Activated B cell treated with CpG ODN at 0.5 μM for 24 hours (primary cell): Measurements from ENCODE around the gene LCN2. TPM values are rescaled to one million over a fixed set of nuclear protein-coding genes. Genes with fewer than 3 reads are reported as not detected.

ENCODE experiments used
- ATAC-seq: fragments of 200-7000 bp; cut with Tn5 transposase; one replicate; pipeline ENCODE4 v1.10.0; 2021; ENCODE audit warnings: low read depth, mild to moderate bottlenecking, moderate library complexity
- CTCF ChIA-PET: fragments of 350-600 bp; sonication (Branson Sonifier 250); formaldehyde crosslinking; loops from one replicate; lab custom pipeline; 2021; ENCODE audit warnings: antibody characterized with exemption; lab: Charles Lee
- POLR2A ChIA-PET: fragments of 350-600 bp; sonication (Branson Sonifier 250); formaldehyde crosslinking; loops from one replicate; lab custom pipeline; 2021; ENCODE audit warnings: antibody characterized with exemption; lab: Charles Lee
- DNase-seq: peaks from one replicate; pipeline ENCODE4 v3.0.0; 2022
- H3K27ac Mint-ChIP-seq: one replicate; pipeline ENCODE4 v1.8.0; 2020; ENCODE audit warnings: mixed read lengths
- H3K27me3 Mint-ChIP-seq: one replicate; pipeline ENCODE4 v1.8.0; 2021; ENCODE audit warnings: mixed read lengths
- H3K36me3 Mint-ChIP-seq: one replicate; pipeline ENCODE4 v1.8.0; 2021; ENCODE audit warnings: low read depth, mixed read lengths
- H3K4me1 Mint-ChIP-seq: one replicate; pipeline ENCODE4 v1.8.0; 2021; ENCODE audit warnings: mixed read lengths
- H3K4me3 Mint-ChIP-seq: one replicate; pipeline ENCODE4 v1.8.0; 2020; ENCODE audit warnings: mild to moderate bottlenecking, mixed read lengths
- H3K9me3 Mint-ChIP-seq: one replicate; pipeline ENCODE4 v1.8.0; 2020; ENCODE audit warnings: mixed read lengths
- intact Hi-C: fragments of 100-400 bp; cut with micrococcal nuclease; formaldehyde crosslinking; loops from one replicate; pipeline ENCODE4 v1.15.1; 2024
- total RNA-seq: library from RNA; stranded (reverse); gene quantifications from 2 replicates; pipeline ENCODE4 v1.2.3, GENCODE V29; 2022
- TF ChIP-seq, protein P1 (sequence below): fragments of 200-600 bp; IDR thresholded peaks from one replicate; pipeline ENCODE4 v1.8.0; 2022; ENCODE audit warnings: antibody characterized with exemption, mild to moderate bottlenecking

The LCN2 gene
- total RNA-seq, 1 donor from 2014 or later: not detected

DNA sequence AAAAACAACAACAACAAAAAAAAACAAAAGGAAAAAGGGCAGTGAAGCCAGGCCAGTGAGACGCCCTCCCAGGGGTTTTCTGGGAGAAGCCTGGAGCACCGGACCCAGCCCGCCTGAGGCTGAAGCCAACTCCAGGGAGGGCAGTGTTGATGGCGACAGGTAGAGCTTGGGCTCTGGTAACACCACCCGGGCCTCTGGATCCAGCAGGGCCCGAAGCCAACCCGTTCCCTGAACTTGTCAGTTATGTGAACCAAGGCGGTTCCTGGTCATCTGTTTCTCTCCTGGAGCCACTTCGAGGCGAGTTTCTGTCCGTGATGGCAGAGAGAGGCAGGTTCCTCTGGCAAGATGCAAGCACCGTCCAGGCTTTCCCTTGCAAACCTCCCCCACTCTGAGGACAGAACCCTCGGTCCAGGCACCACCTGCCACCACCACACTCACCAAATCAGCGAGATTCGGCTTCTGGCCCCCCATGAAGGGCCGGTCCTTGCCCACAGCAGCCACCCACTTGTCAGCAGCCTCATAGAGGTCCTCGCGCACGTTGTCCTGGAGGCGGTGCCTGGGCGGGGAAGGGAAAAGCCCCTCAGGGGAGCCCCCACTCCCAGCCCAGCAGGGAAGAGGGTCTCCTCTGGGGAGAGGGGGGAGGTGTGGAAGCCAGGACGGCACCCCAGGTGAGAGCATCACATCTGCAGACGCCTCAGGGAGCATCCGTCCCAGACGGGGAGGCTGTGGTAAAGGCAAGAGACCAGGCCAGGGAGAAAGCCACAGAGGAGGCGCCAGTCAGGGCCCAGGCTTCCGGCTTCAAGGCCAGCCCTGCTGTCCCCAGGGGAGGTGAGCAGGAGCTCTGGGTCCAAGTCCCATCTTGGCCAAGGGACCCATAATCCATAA, 27.1 kb upstream of the LCN2 start:
- H3K27ac Mint-ChIP-seq: no peak overlapping the region
- intact Hi-C loops: loop anchor here (10.0 kb wide), 1 partner anchor 897 kb away; no protein-coding TSS in a partner anchor

GRCh38 chr9:128122809-128123175, 26.5 kb upstream of the LCN2 start:
- Mint-ChIP-seq H3K9me3 (no peaks in the 10 kb centered on the region), H3K4me1 (peaks cover 25% of the 10 kb centered on the region), H3K27me3 (no peaks in the 10 kb centered on the region), H3K4me3 (no peak overlapping the region), H3K36me3 (peaks cover 42% of the 10 kb centered on the region), H3K27ac (no peak overlapping the region)
- no peak for DNase-seq
- intact Hi-C loops: loop anchor here (10.0 kb wide), 1 partner anchor 898 kb away; no protein-coding TSS in a partner anchor
- TF ChIP-seq, protein P1, sequence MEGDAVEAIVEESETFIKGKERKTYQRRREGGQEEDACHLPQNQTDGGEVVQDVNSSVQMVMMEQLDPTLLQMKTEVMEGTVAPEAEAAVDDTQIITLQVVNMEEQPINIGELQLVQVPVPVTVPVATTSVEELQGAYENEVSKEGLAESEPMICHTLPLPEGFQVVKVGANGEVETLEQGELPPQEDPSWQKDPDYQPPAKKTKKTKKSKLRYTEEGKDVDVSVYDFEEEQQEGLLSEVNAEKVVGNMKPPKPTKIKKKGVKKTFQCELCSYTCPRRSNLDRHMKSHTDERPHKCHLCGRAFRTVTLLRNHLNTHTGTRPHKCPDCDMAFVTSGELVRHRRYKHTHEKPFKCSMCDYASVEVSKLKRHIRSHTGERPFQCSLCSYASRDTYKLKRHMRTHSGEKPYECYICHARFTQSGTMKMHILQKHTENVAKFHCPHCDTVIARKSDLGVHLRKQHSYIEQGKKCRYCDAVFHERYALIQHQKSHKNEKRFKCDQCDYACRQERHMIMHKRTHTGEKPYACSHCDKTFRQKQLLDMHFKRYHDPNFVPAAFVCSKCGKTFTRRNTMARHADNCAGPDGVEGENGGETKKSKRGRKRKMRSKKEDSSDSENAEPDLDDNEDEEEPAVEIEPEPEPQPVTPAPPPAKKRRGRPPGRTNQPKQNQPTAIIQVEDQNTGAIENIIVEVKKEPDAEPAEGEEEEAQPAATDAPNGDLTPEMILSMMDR: no peak
- ChIA-PET CTCF (no interaction called here), POLR2A (no interaction called here)
- ATAC-seq: no peak

More for the DNA sequence above, 27.1 kb upstream of the LCN2 start:
- Mint-ChIP-seq H3K27me3 (no peaks in the 10 kb centered on the region), H3K4me1 (peaks cover 31% of the 10 kb centered on the region), H3K9me3 (no peaks in the 10 kb centered on the region), H3K36me3 (peaks cover 42% of the 10 kb centered on the region), H3K4me3 (no peak overlapping the region)
- no peak for ATAC-seq
- TF ChIP-seq, protein P1: no peak
- DNase-seq: no peak
- ChIA-PET POLR2A (no interaction called here), CTCF (no interaction called here)

DNA sequence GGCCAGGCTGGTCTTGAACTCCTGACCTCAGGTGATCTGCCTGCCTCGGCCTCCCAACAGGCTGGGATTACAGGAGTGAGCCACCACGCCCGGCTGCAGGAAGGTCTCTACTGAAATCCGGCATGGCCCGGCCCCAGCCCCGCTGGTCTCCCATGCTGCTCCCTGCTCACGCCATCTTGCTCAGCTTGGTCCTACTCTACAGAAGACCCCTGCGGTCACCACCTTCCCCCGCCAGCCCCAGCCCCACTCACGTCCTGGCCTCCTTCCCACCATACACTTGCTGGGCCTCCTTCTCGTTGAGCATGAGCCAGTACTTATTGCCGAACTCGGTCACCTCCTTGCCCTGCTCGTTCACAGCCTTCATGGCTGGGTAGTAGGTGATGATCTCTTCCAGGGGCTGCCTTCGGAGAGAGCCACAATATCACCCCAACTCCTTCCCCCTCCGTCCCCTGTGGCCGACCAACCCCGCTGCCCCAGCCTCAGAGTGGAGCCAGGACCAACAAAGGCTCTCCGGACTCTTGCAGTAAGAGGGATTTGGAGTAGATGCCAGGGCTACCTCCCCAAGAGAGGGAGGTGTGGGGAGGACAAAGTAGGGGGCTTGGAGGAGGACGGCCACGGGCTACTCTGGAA, 25.7 kb upstream of the LCN2 start:
- Mint-ChIP-seq H3K4me1 (peaks cover 22% of the 10 kb centered on the region), H3K36me3 (peaks cover 48% of the 10 kb centered on the region), H3K4me3 (no peak overlapping the region), H3K27me3 (no peaks in the 10 kb centered on the region), H3K9me3 (no peaks in the 10 kb centered on the region), H3K27ac (no peak overlapping the region)
- ChIA-PET POLR2A (no interaction called here), CTCF (no interaction called here)
- ATAC-seq (no peak), DNase-seq (no peak)
- TF ChIP-seq, protein P1: no peak
- intact Hi-C loops: loop anchor here (10.0 kb wide), 1 partner anchor 899 kb away; no protein-coding TSS in a partner anchor

DNA sequence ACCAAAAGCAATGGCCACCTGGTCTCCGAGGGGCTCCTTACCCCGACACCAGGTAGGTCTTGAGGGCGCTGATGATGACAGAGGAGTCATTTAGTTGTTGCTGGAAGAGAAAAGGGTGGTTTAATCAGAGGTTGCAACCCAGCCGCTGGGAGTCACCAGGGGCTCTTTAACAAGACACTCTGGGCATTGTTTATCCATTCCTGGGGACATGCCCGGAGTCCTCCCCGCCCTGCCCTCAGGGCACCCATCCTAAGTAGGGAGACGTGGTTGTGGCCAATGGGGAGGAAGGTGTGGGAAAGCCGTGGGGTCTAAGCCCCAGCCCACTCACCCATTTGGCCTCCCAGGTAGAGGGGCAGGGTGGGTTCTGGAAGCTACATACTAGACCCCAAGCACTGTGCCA, 24.8 kb upstream of the LCN2 start:
- H3K27me3 Mint-ChIP-seq: no peaks in the 10 kb centered on the region
- CTCF ChIA-PET: interaction anchor here (0.7 kb wide), 1 partner anchor 181 kb away, joined by 3 read pairs; no protein-coding TSS in a partner anchor
- no peaks in the 10 kb centered on the region for H3K9me3 Mint-ChIP-seq
- DNase-seq (no peak), ATAC-seq (no peak)
- TF ChIP-seq, protein P1: no peak
- intact Hi-C loops: loop anchor here (10.0 kb wide), 1 partner anchor 900 kb away; no protein-coding TSS in a partner anchor
- H3K27ac Mint-ChIP-seq: no peak overlapping the region
- POLR2A ChIA-PET: interaction anchor here (0.7 to 1.5 kb wide), 2 partner anchors 8 to 63 kb away, joined by 3 to 5 read pairs; no protein-coding TSS in a partner anchor
- H3K4me1 Mint-ChIP-seq: peaks cover 30% of the 10 kb centered on the region
- H3K36me3 Mint-ChIP-seq: peaks cover 48% of the 10 kb centered on the region
- no peak overlapping the region for H3K4me3 Mint-ChIP-seq
